ENCODE data around the gene METTL13.

Gene METTL13

GRCh38 chr1:171805395-171806115 lies 24.1 kb downstream of the METTL13 start:
- no peak for DNase-seq

DNA sequence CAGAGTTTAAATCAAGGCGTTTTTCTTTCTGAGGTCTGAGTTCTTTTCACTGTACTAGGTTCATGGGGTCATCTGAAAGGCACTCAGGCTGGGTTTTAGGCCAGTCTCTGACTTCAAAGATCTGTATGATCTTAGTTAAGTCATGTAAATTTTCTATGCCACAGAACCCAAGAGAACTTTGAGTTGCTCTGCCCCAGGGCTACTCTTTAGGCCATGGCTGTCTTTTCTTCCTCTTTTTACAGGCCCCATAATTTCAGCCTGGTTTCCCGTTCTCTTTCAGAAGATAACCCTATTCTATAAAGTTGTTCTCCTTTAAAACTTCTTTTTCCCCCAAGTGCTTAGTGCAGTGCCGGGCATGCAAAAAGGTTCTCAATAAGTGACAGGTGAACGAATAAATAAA lies 26.1 kb downstream of the METTL13 start:
- no peak for DNase-seq

DNA sequence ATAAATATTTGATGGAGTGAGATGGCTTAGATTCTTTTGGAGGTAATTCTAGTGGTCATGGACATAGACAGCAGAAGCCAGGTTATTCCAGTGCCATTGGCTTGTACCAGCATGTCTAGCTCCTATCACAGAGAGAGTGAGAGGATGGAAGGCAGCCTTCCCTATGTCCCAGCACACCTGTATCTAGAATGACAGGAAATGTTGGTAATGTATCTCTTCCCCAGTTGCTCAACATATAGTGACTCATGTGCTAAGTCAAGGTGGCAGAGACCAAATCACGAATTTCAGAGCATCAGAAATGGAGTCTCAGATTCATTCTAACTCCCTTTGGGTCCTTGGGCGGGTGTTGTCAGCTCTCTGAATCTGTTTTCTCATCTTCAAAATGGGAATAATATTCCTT lies 28.4 kb downstream of the METTL13 start:
- no peak for DNase-seq

- no peak for DNase-seq
Measured at GRCh38 chr1:171811672-171812071, 30.2 kb downstream of the METTL13 start.

DNA sequence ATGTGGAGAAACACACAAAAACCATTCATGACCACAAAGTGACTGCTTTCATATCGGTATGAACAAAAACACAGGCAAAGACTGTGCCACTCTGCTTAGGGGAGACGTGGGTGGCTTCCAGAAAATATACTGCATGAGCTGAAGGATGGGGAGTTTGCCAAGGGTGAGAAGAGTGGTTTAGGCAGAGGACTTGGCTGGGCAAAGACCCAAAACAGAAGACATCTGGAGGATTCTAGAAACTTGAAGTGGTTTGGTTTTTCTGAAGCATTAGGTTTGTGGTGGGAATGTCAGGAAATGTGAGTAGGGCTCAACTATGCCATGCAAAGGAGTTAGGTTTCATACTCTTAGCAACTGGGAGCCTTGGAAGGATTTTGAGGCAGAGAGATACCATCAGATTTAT lies 33.2 kb downstream of the METTL13 start:
- no peak for DNase-seq

DNA sequence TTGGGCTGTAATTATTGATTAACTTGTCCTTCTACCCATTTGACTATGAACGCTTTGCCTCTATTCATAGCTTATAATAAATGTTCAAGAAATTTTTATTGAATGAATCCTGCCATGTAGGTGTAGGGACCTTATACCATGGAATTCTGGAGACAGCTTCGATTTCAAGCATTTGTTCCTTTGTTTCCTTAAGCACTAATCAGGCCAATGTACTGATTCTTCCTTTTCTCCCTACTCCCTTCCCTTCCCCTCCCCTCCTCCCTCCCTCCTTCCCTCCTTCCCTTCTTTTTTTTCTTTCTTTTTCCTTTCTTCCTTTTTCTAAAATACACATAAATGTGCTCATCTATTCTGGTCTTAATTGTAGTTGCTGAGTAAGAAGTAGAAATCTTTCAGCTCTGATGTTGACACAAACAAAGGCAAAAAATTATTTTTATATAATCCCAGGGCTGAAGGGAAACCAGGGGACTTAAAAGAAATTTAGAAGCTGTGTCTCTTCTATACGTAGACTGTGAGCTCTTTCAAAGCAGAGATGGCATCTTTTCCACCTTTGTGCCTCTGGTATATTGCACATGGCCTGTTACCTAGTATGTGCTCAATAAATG lies 34.9 kb downstream of the METTL13 start:
- DNase-seq = no peak

DNA sequence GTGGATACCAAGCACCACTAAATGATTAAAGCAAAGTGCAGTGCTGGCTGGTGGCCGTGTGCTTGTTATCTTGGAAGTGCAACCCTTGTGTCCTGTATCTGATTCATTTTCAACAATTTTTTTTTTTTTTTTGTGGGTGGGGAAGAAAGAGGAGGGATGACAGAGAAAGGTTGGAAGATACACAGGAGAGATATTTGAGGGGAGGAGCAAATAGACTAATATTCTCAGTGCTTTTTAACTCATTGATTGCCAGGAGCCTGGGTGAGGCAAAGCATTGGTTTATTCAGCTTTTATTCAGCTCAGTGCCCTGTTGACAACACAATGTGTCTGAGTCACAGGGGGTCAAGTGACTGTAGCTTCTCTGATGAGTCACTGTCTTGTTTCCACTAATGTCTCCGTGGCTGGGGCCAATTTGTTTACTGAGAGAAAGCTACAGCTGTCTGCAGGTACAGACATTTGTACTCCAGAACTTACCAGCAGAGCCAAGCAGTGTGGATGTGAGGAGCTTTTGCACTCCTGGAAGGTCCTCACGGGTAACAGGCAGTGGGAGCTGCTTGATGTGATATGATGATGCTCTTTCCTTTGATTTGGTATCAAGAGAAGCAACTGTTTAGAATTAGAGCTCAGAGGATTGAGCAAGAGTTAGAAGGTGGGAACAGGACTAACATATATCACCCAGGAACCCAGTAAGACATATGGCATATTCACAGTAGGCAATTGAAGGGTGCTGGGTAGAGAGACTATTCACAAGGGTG lies 36.2 kb downstream of the METTL13 start:
- no peak for DNase-seq

DNA sequence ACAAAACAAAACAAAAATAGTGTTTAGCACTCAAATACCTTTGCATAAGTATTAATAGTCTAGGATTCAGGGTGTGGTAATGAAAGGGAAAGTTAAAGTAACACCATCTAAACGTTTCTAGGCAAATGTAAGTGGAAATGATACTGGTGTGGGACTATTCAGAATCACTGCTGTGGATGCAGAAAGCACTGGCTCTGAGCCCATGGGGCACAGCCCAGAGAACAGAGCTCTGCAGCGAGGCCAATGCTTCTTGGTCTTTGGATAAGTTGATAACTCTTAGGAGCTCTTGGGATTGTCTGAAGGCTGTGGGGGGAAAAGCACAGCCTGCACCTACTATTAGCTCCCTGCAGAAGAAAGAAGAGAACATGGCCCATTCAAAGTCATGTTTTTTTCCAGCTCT lies 38.5 kb downstream of the METTL13 start:
- DNase-seq = no peak

GRCh38 chr1:171826973-171827372 lies 45.5 kb downstream of the METTL13 start:
- DNase-seq = no peak

- DNase-seq = no peak
Measured at GRCh38 chr1:171828794-171829193, 47.3 kb downstream of the METTL13 start.

- DNase-seq = no peak
Measured at GRCh38 chr1:171833091-171833825, 51.8 kb downstream of the METTL13 start.

DNA sequence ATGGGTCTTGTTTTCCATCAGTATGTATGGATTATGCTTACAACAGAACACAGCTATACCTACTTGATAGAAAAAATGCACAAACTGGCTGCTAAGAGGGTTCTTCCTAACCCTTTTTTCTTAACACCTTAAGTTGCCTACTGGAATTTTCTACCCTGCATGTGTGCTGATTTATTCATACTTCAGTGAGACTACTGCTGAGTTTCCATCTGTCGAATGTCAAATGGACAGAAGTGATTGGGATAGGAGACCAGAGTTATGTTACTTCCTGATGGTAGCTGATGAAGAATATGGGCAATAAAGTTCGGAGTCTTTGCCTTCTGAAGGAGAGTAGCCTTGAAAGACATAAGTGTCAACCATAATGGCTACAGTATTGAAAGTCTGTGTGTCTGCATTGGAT lies 53.4 kb downstream of the METTL13 start:
- no peak for DNase-seq

DNA sequence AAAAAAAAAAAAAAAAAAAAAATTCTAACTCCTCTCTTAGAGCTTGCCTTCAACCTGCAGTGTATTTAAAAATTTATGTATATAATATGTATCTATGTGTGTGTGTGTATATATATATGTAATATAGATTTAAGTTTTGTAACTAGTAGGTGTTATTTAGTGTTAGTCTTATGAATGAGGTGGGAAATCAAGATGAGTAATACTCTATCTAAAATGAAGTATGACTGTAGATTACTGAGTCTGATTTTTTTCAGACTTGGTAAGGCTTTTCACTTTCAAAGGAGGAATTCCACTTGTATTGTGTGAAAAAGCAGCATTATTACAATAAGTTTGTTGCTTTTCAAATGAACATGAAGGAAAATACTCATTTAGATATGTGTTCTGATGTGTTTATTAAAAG lies 54.4 kb downstream of the METTL13 start:
- DNase-seq = no peak

- DNase-seq = peak; percentile 77
Measured at GRCh38 chr1:171841050-171841910, 59.8 kb downstream of the METTL13 start, which contains the start of gene DNM3. Gene DNM3, plus strand, starts transcription at chr1:171841498. Its CDS starts 159 bp downstream, at chr1:171841657.

GRCh38 chr1:171841931-171842761 lies 60.7 kb downstream of the METTL13 start:
- peak; percentile 12 for DNase-seq

GRCh38 chr1:171844381-171844780 lies 62.9 kb downstream of the METTL13 start:
- DNase-seq = no peak

DNA sequence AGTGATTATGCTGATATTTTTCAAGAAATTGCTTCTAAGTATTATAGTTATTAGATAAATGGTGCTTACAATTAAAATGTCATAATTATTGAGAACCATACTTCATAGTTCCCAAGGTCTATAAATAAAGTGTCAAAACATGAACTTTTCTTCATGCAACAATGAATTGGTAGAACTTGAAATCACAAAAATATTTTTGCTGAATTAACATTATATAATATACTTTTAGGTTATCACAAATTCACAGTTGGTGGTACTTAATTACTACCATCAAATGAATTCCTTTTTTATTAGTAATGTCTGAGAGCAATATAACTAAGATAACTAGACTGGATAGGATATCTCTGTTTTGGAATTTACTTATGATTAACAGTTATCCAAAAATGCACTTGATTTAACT lies 64.5 kb downstream of the METTL13 start:
- no peak for DNase-seq
